SK-N-SH (cell line): ENCODE measurements around the gene LAPTM5. TPM values are rescaled to one million over a fixed set of nuclear protein-coding genes. Genes with fewer than 3 reads are reported as not detected.

ENCODE experiments used
- CTCF ChIA-PET: fragments of 300-600, 350-600 bp; formaldehyde crosslinking; extraction: SDS; loops from one replicate; lab custom pipeline; 2021; lab: Yijun Ruan, JAX
- POLR2A ChIA-PET: fragments of 350-600 bp; sonication (Branson Sonifier 250); formaldehyde crosslinking; extraction: SDS; loops from one replicate; lab custom pipeline; 2020; ENCODE audit warnings: antibody characterized with exemption, inconsistent platforms; lab: Yijun Ruan, JAX
- DNase-seq: peaks from one replicate; pipeline ENCODE4 v3.0.0; 2012
- H2AFZ ChIP-seq: fragments of 200-600 bp; sonication (generic); 2 replicates; pipeline ENCODE4 v1.8.1; 2016; ENCODE audit warnings: antibody characterized with exemption, mild to moderate bottlenecking, low read depth
- H3F3A ChIP-seq: fragments of 200-600 bp; sonication (generic); replicated peaks from 2 replicates; pipeline ENCODE3; 2016; ENCODE audit warnings: antibody characterized with exemption, mild to moderate bottlenecking; ENCODE audit not compliant: insufficient read depth
- H3K27ac ChIP-seq, 2 experiments: fragments of 200-500 bp in 1 of 2; fragments of 200-600 bp in 1 of 2; sonication (Bioruptor generic) in 1 of 2; sonication (generic), shearing (Covaris generic) in 1 of 2; 2 replicates each; pipeline versions ENCODE4 v1.5.1 to v1.6.1; 2014 to 2016; ENCODE audit warnings: low read depth in 2 of 2, inconsistent platforms in 1 of 2, low read length in 1 of 2, mild to moderate bottlenecking in 1 of 2, mixed read lengths in 1 of 2
- H3K27me3 ChIP-seq: fragments of 200-600 bp; sonication (generic), shearing (Covaris generic); 2 replicates; pipeline ENCODE4 v1.6.1; 2016; ENCODE audit warnings: mixed run types; ENCODE audit not compliant: insufficient read depth
- H3K36me3 ChIP-seq, 2 experiments: fragments of 200-500 bp in 1 of 2; fragments of 200-600 bp in 1 of 2; sonication (Bioruptor generic) in 1 of 2; sonication (generic) in 1 of 2; replicated peaks in 1 of 2; 2 replicates each; pipeline versions ENCODE3 to v1.5.1; 2014 to 2016; ENCODE audit warnings: low read length in 1 of 2, mild to moderate bottlenecking in 1 of 2; ENCODE audit not compliant: insufficient read depth in 2 of 2, control insufficient read depth in 1 of 2
- H3K4me1 ChIP-seq, 2 experiments: fragments of 200-500 bp in 1 of 2; fragments of 200-600 bp in 1 of 2; sonication (Bioruptor generic) in 1 of 2; sonication (generic), shearing (Covaris generic) in 1 of 2; 2 replicates each; pipeline versions ENCODE4 v1.5.1 to v1.6.1; 2014 to 2016; ENCODE audit warnings: low read depth in 1 of 2, low read length in 1 of 2, mixed run types in 1 of 2; ENCODE audit not compliant: insufficient read depth in 2 of 2, control insufficient read depth in 1 of 2
- H3K4me2 ChIP-seq: fragments of 200-600 bp; sonication (generic), shearing (Covaris generic); 2 replicates; pipeline ENCODE4 v1.6.1; 2017; ENCODE audit warnings: mixed run types
- H3K4me3 ChIP-seq, 2 experiments: fragments of 200-500 bp in 1 of 2; fragments of 200-600 bp in 1 of 2; sonication (Bioruptor generic) in 1 of 2; sonication (generic), shearing (Covaris generic) in 1 of 2; 2 replicates each; pipeline versions ENCODE4 v1.5.1 to v1.8.1; 2014 to 2016; ENCODE audit warnings: low read depth in 2 of 2, inconsistent platforms in 1 of 2, low read length in 1 of 2, mild to moderate bottlenecking in 1 of 2, mixed read lengths in 1 of 2, moderate library complexity in 1 of 2
- H3K79me2 ChIP-seq: fragments of 200-600 bp; sonication (generic); 2 replicates; pipeline ENCODE4 v1.8.1; 2017; ENCODE audit warnings: mild to moderate bottlenecking; ENCODE audit not compliant: insufficient read depth
- H3K9ac ChIP-seq: fragments of 200-600 bp; sonication (generic); 2 replicates; pipeline ENCODE4 v1.6.1; 2017; ENCODE audit warnings: mixed run types
- H3K9me2 ChIP-seq: fragments of 200-600 bp; sonication (generic); 2 replicates; pipeline ENCODE4 v1.6.1; 2017; ENCODE audit warnings: mixed run types
- H3K9me3 ChIP-seq: fragments of 200-600 bp; sonication (generic); 2 replicates; pipeline ENCODE4 v1.6.1; 2017; ENCODE audit warnings: mixed run types, mild to moderate bottlenecking, moderate library complexity
- H4K20me1 ChIP-seq: fragments of 200-600 bp; sonication (generic); 2 replicates; pipeline ENCODE4 v1.6.1; 2017; ENCODE audit warnings: mild to moderate bottlenecking, mixed run types; ENCODE audit not compliant: insufficient read depth
- EP300 ChIP-seq, 2 experiments: IDR thresholded peaks; 2 replicates each; pipeline versions ENCODE4 v1.4.0 to v1.6.1; 2012; ENCODE audit warnings: borderline replicate concordance in 1 of 2, low read depth in 1 of 2, low read length in 1 of 2
- FOSL2 ChIP-seq: IDR thresholded peaks from 2 replicates; pipeline ENCODE4 v1.4.0; 2012; ENCODE audit warnings: low read depth, mild to moderate bottlenecking, moderate library complexity, borderline replicate concordance
- FOXJ3 ChIP-seq: sonication (generic); formaldehyde crosslinking; IDR thresholded peaks from 2 replicates; pipeline ENCODE4 v1.5.1; 2020; ENCODE audit warnings: mild to moderate bottlenecking, missing genetic modification reagents
- FOXM1 ChIP-seq: IDR thresholded peaks from 2 replicates; pipeline ENCODE4 v1.4.0; 2012; ENCODE audit warnings: low read depth, mild to moderate bottlenecking
- GATA2 ChIP-seq: sonication (generic); formaldehyde crosslinking; IDR thresholded peaks from 2 replicates; pipeline ENCODE4 v1.5.0; 2020; ENCODE audit warnings: mild to moderate bottlenecking, missing genetic modification reagents
- MEF2A ChIP-seq: IDR thresholded peaks from 2 replicates; pipeline ENCODE4 v1.4.0; 2012; ENCODE audit warnings: low read depth, borderline replicate concordance
- MXI1 ChIP-seq: IDR thresholded peaks from 2 replicates; pipeline ENCODE4 v1.6.1; 2012; ENCODE audit warnings: mild to moderate bottlenecking, low read depth, low read length, improper control_type of control experiment
- NRF1 ChIP-seq: IDR thresholded peaks from 2 replicates; pipeline ENCODE4 v1.6.1; 2012; ENCODE audit warnings: low read depth, mild to moderate bottlenecking, low read length
- POLR2AphosphoS5 ChIP-seq: IDR thresholded peaks from 2 replicates; pipeline ENCODE4 v1.6.1; 2012; ENCODE audit warnings: low read depth, low read length
- RAD21 ChIP-seq: IDR thresholded peaks from 2 replicates; pipeline ENCODE4 v1.6.1; 2012; ENCODE audit warnings: mild to moderate bottlenecking, low read length
- RFX5 ChIP-seq: IDR thresholded peaks from 2 replicates; pipeline ENCODE4 v1.6.1; 2012; ENCODE audit warnings: mild to moderate bottlenecking, improper control_type of control experiment, low read length
- SIN3A ChIP-seq: IDR thresholded peaks from 2 replicates; pipeline ENCODE4 v1.6.1; 2012; ENCODE audit warnings: low read depth, mild to moderate bottlenecking, low read length, moderate library complexity, borderline replicate concordance
- TEAD4 ChIP-seq: IDR thresholded peaks from 2 replicates; pipeline ENCODE4 v1.4.0; 2012; ENCODE audit warnings: mild to moderate bottlenecking, borderline replicate concordance; ENCODE audit not compliant: insufficient read depth
- YY1 ChIP-seq: IDR thresholded peaks from 2 replicates; pipeline ENCODE4 v1.4.0; 2012; ENCODE audit warnings: low read depth, mild to moderate bottlenecking
- WGBS: methylation state at CpG from one replicate; pipeline ENCODE4 v1.1.6; 2017; ENCODE audit warnings: low lambda C conversion rate; 5-methylcytosine and 5-hydroxymethylcytosine counted together
- polyA plus RNA-seq, 3 experiments: library from polyadenylated mRNA; depleted of rRNA; stranded (reverse); fragments of >200 nt; gene quantifications; 2 replicates each; pipeline ENCODE4 v1.2.3, GENCODE V29; 2012
- TF ChIP-seq, protein P1 (sequence below): IDR thresholded peaks from 2 replicates; pipeline ENCODE4 v1.4.0; 2012; ENCODE audit warnings: low read depth, borderline replicate concordance
- TF ChIP-seq, protein P2 (sequence below): IDR thresholded peaks from 2 replicates; pipeline ENCODE4 v1.6.1; 2012; ENCODE audit warnings: mild to moderate bottlenecking, low read depth, low read length, moderate library complexity
- TF ChIP-seq, protein P3 (sequence below): IDR thresholded peaks from 2 replicates; pipeline ENCODE4 v1.4.0; 2012; ENCODE audit warnings: low read depth

LAPTM5 gene
- polyA plus RNA-seq, 1 of the 3 experiments (the other 2 are of a cell fraction) = 1.1 TPM

DNA sequence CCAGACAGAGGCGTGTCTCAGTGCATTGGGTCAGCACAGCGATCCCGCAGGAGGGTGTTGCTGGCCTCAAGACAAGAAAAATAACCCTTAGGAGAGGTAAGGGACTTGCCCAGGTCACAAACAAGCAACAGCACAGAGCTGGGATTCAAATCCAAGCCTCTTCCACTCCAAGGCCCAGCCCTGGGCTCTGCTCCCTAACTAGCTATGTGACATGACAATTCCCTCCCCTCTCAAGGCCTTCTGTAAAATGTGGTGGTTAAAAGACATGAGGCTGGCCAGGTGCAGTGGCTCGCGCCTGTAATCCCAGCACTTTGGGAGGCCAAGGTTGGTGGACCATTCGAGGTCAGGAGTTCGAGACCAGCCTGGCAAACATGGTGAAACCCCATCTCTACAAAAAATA, 28.1 kb upstream of the LAPTM5 start:
- no peaks in the 10 kb centered on the region for H3K36me3 ChIP-seq
- H3K9ac ChIP-seq = no peak overlapping the region
- 91% methylated on average over 7 of the region's 7 CpGs for WGBS
- POLR2A ChIA-PET = no interaction called here
- no peak overlapping the region for H3K4me2 ChIP-seq
- H3K4me3 ChIP-seq = no peak overlapping the region
- H3K79me2 ChIP-seq = no peaks in the 10 kb centered on the region
- H4K20me1 ChIP-seq = no peaks in the 10 kb centered on the region
- no peak for TF ChIP-seq RFX5
- TF ChIP-seq FOXM1 = no peak
- TF ChIP-seq, protein P1, sequence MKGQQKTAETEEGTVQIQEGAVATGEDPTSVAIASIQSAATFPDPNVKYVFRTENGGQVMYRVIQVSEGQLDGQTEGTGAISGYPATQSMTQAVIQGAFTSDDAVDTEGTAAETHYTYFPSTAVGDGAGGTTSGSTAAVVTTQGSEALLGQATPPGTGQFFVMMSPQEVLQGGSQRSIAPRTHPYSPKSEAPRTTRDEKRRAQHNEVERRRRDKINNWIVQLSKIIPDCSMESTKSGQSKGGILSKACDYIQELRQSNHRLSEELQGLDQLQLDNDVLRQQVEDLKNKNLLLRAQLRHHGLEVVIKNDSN = no peak
- TF ChIP-seq RAD21 = no peak
- TF ChIP-seq, protein P2, sequence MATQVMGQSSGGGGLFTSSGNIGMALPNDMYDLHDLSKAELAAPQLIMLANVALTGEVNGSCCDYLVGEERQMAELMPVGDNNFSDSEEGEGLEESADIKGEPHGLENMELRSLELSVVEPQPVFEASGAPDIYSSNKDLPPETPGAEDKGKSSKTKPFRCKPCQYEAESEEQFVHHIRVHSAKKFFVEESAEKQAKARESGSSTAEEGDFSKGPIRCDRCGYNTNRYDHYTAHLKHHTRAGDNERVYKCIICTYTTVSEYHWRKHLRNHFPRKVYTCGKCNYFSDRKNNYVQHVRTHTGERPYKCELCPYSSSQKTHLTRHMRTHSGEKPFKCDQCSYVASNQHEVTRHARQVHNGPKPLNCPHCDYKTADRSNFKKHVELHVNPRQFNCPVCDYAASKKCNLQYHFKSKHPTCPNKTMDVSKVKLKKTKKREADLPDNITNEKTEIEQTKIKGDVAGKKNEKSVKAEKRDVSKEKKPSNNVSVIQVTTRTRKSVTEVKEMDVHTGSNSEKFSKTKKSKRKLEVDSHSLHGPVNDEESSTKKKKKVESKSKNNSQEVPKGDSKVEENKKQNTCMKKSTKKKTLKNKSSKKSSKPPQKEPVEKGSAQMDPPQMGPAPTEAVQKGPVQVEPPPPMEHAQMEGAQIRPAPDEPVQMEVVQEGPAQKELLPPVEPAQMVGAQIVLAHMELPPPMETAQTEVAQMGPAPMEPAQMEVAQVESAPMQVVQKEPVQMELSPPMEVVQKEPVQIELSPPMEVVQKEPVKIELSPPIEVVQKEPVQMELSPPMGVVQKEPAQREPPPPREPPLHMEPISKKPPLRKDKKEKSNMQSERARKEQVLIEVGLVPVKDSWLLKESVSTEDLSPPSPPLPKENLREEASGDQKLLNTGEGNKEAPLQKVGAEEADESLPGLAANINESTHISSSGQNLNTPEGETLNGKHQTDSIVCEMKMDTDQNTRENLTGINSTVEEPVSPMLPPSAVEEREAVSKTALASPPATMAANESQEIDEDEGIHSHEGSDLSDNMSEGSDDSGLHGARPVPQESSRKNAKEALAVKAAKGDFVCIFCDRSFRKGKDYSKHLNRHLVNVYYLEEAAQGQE = no peak
- TF ChIP-seq YY1 = no peak
- TF ChIP-seq FOSL2 = no peak
- TF ChIP-seq NRF1 = no peak
- TF ChIP-seq MEF2A = no peak
- TF ChIP-seq GATA2 = no peak
- TF ChIP-seq, protein P3, sequence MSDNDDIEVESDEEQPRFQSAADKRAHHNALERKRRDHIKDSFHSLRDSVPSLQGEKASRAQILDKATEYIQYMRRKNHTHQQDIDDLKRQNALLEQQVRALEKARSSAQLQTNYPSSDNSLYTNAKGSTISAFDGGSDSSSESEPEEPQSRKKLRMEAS = no peak
- no peak for TF ChIP-seq POLR2AphosphoS5
- no peak for TF ChIP-seq SIN3A
- TF ChIP-seq FOXJ3 (CRISPR knock-in tag) = no peak
- TF ChIP-seq MXI1 = no peak
- TF ChIP-seq TEAD4 = no peak
- TF ChIP-seq EP300 (IDR thresholded peaks at IDR 0.05; ENCODE audit: borderline replicate concordance in 1 of 2, low read depth in 1 of 2, low read length in 1 of 2) = no peak
- no peaks in the 10 kb centered on the region for H3K9me3 ChIP-seq
- no peak for DNase-seq
- H3K4me1 ChIP-seq = peaks cover 0 to 2% of the 10 kb centered on the region in 2 experiments; a peak in 1 of 4 replicates
- CTCF ChIA-PET = interaction anchor here (1.0 to 12.1 kb wide), 6 partner anchors 14 to 148 kb away, joined by 3 to 377 read pairs (median 110); partner anchors contain the start of gene MATN1
- H3F3A ChIP-seq = peaks cover 3% of the 10 kb centered on the region
- no peak overlapping the region for H3K27ac ChIP-seq
- H2AFZ ChIP-seq = no peak overlapping the region
- no peaks in the 10 kb centered on the region for H3K27me3 ChIP-seq
- H3K9me2 ChIP-seq = no peaks in the 10 kb centered on the region
